Gastrocnemius medialis (tissue), 4 donors: Measurements from ENCODE around the gene APLP2. TPM values are rescaled to one million over a fixed set of nuclear protein-coding genes. Genes with fewer than 3 reads are reported as not detected.

Experiments
- ATAC-seq, 2 donors: fragments of 150-250 bp; one replicate each; pipeline ENCODE4 v1.9.1; 2016
- DNase-seq, 2 donors: peaks; one replicate each; pipeline ENCODE4 v3.0.0-alpha.2; 2019
- H3K27ac ChIP-seq, 4 donors: fragments of 200-600 bp; sonication (generic); 1 replicate in 1 of 4; 2 replicates in 3 of 4; pipeline ENCODE4 v1.5.1; 2016 to 2018; ENCODE audit warnings: mild to moderate bottlenecking in 2 of 4, moderate library complexity in 1 of 4
- H3K27me3 ChIP-seq, 3 donors: fragments of 200-600 bp; sonication (generic) in 2 of 3; 1 replicate in 1 of 3; 2 replicates in 2 of 3; pipeline versions ENCODE4 v1.5.1 to v1.6.0; 2016 to 2019; ENCODE audit warnings: mild to moderate bottlenecking in 1 of 3, moderate library complexity in 1 of 3
- H3K36me3 ChIP-seq, 2 donors: fragments of 200-600 bp; sonication (generic) in 1 of 2; one replicate each; pipeline ENCODE4 v1.5.1; 2017 to 2018
- H3K4me1 ChIP-seq, 2 donors: fragments of 200-600 bp; sonication (generic) in 1 of 2; one replicate each; pipeline ENCODE4 v1.5.1; 2016 to 2017; ENCODE audit warnings: mild to moderate bottlenecking in 2 of 2
- H3K4me3 ChIP-seq, 4 donors: fragments of 200-600 bp; sonication (generic) in 3 of 4; 1 replicate in 1 of 4; 2 replicates in 3 of 4; pipeline ENCODE4 v1.5.1; 2016 to 2019; ENCODE audit warnings: mild to moderate bottlenecking in 2 of 4
- H3K9me3 ChIP-seq, 3 donors: fragments of 200-600 bp; sonication (generic) in 2 of 3; 1 replicate in 1 of 3; 2 replicates in 2 of 3; pipeline ENCODE4 v1.5.1; 2016 to 2019
- POLR2A ChIP-seq, 2 donors: fragments of 450-650 bp; IDR thresholded peaks; one replicate each; pipeline ENCODE4 v1.6.1; 2017; ENCODE audit warnings: antibody characterized with exemption in 2 of 2, mild to moderate bottlenecking in 2 of 2, moderate library complexity in 2 of 2
- in situ Hi-C, 4 donors: fragments of 200-750 bp; cut with MboI; loops; one replicate each; pipeline versions ENCODE4 v1.15.0 to v1.8.0; 2017; ENCODE audit warnings: low sequenced_read_pairs in 4 of 4
- intact Hi-C: fragments of 100-400 bp; cut with DNase I; formaldehyde crosslinking; loops from one replicate; pipeline ENCODE4 v1.15.1; 2023; ENCODE audit warnings: low total_unique reads
- total RNA-seq, 4 donors: library from RNA; depleted of rRNA; stranded (reverse); fragments of >200 nt; gene quantifications; one replicate each; pipeline versions ENCODE4 v1.1.0 to v1.2.3, GENCODE V29; 2016
- TF ChIP-seq, protein P1 (sequence below), 5 experiments: fragments of 450-650 bp in 3 of 5; fragments of 200-600 bp in 2 of 5; sonication (generic) in 2 of 5; IDR thresholded peaks in 4 of 5; conservative IDR thresholded peaks in 1 of 5; 1 replicate in 4 of 5; 2 replicates in 1 of 5; pipeline ENCODE4 v1.5.1; 2016 to 2019; ENCODE audit warnings: antibody characterized with exemption in 5 of 5, mild to moderate bottlenecking in 3 of 5, moderate library complexity in 3 of 5

The APLP2 gene
- total RNA-seq, 4 donors from 2014 or later = 80.4 to 110 (median 82.1) TPM

DNA sequence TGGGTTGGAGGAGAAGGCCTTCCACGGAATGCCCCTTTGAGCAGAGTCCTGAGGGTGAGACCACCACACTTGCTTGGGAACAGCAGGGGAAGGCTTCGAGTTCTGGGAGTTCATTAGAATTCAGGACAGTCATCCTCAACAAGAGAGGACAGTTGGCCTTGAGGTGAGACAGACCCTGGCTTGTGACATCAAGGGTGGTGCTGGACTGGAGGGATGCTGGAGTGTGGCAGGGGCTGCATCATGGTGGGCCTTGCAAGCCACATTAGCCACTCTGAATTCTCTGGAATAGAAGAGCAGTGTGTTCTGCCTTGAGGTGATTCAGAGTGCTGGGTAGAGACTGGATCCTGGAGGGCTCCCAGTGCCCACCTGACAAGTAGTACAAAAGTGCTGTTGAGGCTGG lies 26.3 kb downstream of the APLP2 start:
- in situ Hi-C loops = no loop called here
- intact Hi-C loops = no loop called here
- no peak for DNase-seq
- Histone ChIP-seq H3K27me3 (no peaks in the 10 kb centered on the region), H3K4me1 (peaks cover 7 to 17% of the 10 kb centered on the region in 2 donors), H3K36me3 (no peaks in the 10 kb centered on the region), H3K9me3 (no peaks in the 10 kb centered on the region), H3K27ac (no peak overlapping the region), H3K4me3 (no peak overlapping the region)
- TF ChIP-seq, protein P1, sequence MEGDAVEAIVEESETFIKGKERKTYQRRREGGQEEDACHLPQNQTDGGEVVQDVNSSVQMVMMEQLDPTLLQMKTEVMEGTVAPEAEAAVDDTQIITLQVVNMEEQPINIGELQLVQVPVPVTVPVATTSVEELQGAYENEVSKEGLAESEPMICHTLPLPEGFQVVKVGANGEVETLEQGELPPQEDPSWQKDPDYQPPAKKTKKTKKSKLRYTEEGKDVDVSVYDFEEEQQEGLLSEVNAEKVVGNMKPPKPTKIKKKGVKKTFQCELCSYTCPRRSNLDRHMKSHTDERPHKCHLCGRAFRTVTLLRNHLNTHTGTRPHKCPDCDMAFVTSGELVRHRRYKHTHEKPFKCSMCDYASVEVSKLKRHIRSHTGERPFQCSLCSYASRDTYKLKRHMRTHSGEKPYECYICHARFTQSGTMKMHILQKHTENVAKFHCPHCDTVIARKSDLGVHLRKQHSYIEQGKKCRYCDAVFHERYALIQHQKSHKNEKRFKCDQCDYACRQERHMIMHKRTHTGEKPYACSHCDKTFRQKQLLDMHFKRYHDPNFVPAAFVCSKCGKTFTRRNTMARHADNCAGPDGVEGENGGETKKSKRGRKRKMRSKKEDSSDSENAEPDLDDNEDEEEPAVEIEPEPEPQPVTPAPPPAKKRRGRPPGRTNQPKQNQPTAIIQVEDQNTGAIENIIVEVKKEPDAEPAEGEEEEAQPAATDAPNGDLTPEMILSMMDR (IDR thresholded peaks at IDR 0.05 in 4 of 5, conservative IDR thresholded peaks at IDR 0.05 in 1 of 5) = no peak
- no peak for TF ChIP-seq POLR2A (IDR thresholded peaks at IDR 0.05)
- ATAC-seq = no peak

DNA sequence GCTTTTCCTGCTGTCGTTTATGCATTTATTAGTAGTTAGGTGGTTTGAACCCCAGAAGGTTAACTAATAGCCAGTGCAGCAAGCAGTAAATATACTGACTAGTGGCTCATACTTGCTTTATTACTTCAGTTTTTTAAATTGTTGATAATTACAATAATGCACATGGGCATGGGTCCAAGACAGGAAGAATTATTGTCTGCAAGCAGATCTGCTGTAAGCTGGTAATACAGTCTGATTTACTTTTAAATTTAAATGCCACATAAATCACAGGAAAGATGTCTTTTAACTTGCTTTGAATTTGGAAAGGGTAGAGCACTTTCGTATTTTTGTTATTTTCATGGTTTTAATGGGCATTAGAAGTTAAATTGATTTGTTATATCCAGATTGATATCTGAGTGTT lies 27.1 kb downstream of the APLP2 start:
- in situ Hi-C loops (no loop called here), intact Hi-C loops (no loop called here)
- DNase-seq (no peak), ATAC-seq (no peak)
- Histone ChIP-seq H3K4me3 (no peak overlapping the region), H3K27me3 (no peaks in the 10 kb centered on the region), H3K9me3 (no peaks in the 10 kb centered on the region), H3K27ac (no peak overlapping the region), H3K36me3 (no peaks in the 10 kb centered on the region), H3K4me1 (peaks cover 7 to 17% of the 10 kb centered on the region in 2 donors)
- TF ChIP-seq, protein P1 (IDR thresholded peaks at IDR 0.05 in 4 of 5, conservative IDR thresholded peaks at IDR 0.05 in 1 of 5) = no peak
- no peak for TF ChIP-seq POLR2A (IDR thresholded peaks at IDR 0.05)

- no peaks in the 10 kb centered on the region for H3K27me3 ChIP-seq
- no peak overlapping the region for H3K4me3 ChIP-seq
- no peak overlapping the region for H3K27ac ChIP-seq
- H3K36me3 ChIP-seq = no peaks in the 10 kb centered on the region
- in situ Hi-C loops (no loop called here), intact Hi-C loops (no loop called here)
- peaks cover 10 to 17% of the 10 kb centered on the region in 2 donors for H3K4me1 ChIP-seq
- ATAC-seq = no peak
- TF ChIP-seq POLR2A (IDR thresholded peaks at IDR 0.05) = no peak
- DNase-seq = no peak
- H3K9me3 ChIP-seq = no peaks in the 10 kb centered on the region
These were observed 27.6 kb downstream of the APLP2 start for GRCh38 chr11:130097285-130097684.

DNA sequence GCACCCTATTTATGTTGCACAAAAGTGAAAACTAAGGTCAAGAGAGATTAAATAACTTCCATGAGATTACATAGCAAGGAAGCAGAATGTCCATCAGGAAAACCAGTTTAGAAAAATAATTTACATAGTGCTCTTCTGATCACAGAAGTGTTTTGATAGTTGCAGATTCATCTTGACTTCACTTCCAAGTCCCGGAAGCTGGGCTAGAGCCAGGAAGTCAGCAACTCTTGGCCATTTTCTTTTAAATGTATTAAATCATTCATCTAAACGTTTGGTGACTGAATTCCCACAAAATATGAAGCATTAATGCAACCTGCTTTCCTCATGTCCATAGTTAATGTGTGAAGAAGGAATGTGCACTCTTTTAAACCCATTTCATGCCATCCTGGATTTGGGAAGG lies 29.7 kb downstream of the APLP2 start:
- Histone ChIP-seq H3K27me3 (no peaks in the 10 kb centered on the region), H3K4me1 (peaks cover 26 to 31% of the 10 kb centered on the region in 2 donors), H3K4me3 (no peak overlapping the region), H3K9me3 (no peaks in the 10 kb centered on the region), H3K27ac (no peak overlapping the region), H3K36me3 (no peaks in the 10 kb centered on the region)
- in situ Hi-C loops = no loop called here
- no peak for ATAC-seq
- TF ChIP-seq, protein P1 (IDR thresholded peaks at IDR 0.05 in 4 of 5, conservative IDR thresholded peaks at IDR 0.05 in 1 of 5) = no peak
- TF ChIP-seq POLR2A (IDR thresholded peaks at IDR 0.05) = no peak
- intact Hi-C loops = no loop called here
- no peak for DNase-seq

GRCh38 chr11:130100381-130101095 lies 30.8 kb downstream of the APLP2 start:
- in situ Hi-C loops = no loop called here
- no peak for ATAC-seq

More at GRCh38 chr11:130100381-130101095, 30.8 kb downstream of the APLP2 start:
- no peaks in the 10 kb centered on the region for H3K27me3 ChIP-seq
- H3K4me1 ChIP-seq = peaks cover 26 to 31% of the 10 kb centered on the region in 2 donors
- H3K36me3 ChIP-seq = no peaks in the 10 kb centered on the region
- intact Hi-C loops = no loop called here
- H3K9me3 ChIP-seq = no peaks in the 10 kb centered on the region
- no peak for TF ChIP-seq POLR2A (IDR thresholded peaks at IDR 0.05)
- TF ChIP-seq, protein P1 (IDR thresholded peaks at IDR 0.05 in 4 of 5, conservative IDR thresholded peaks at IDR 0.05 in 1 of 5) = no peak
- no peak overlapping the region for H3K27ac ChIP-seq
- H3K4me3 ChIP-seq = no peak overlapping the region
- no peak for DNase-seq
